Measurements from ENCODE around the gene FAM216B. TPM values are rescaled to one million over a fixed set of nuclear protein-coding genes. Genes with fewer than 3 reads are reported as not detected.

Gene FAM216B
- total and polyA plus RNA-seq, 2 donors (not counting 3 experiments of a cell fraction or from before 2014, with no cell fraction given), result not detected

GRCh38 chr13:42766016-42766415 lies 15.4 kb upstream of the FAM216B start:
- FAIRE-seq (no peak), DNase-seq (ENCODE audit: low read depth, low spot score) (no peak)
- Histone ChIP-seq H3K36me3 (ENCODE audit: control insufficient read depth in 2 of 2, extremely low read depth in 1 of 2, insufficient read depth in 2 of 2, low read length in 2 of 2) (no peaks in the 10 kb centered on the region), H3K27ac (ENCODE audit: insufficient read depth, low read depth, low read length) (no peak overlapping the region), H3K9ac (replicated peaks; ENCODE audit: extremely low read depth, insufficient read depth, low read length) (no peak overlapping the region), H2AFZ (ENCODE audit: low read depth, low read length) (no peak overlapping the region), H3K4me3 (replicated peaks in 1 of 3; ENCODE audit: insufficient read depth in 1 of 3, low read depth in 1 of 3, low read length in 3 of 3) (no peak overlapping the region), H3K4me2 (ENCODE audit: insufficient read depth, low read length) (no peak overlapping the region), H3K9me1 (replicated peaks; ENCODE audit: control insufficient read depth, extremely low read depth, insufficient read depth, low read length) (no peaks in the 10 kb centered on the region), H3K79me2 (ENCODE audit: control insufficient read depth, insufficient read depth, low read length) (no peaks in the 10 kb centered on the region), H3K9me3 (replicated peaks; ENCODE audit: control insufficient read depth, insufficient read depth, low read length) (no peaks in the 10 kb centered on the region), H3K27me3 (ENCODE audit: control insufficient read depth in 2 of 2, insufficient read depth in 2 of 2, low read length in 2 of 2) (no peaks in the 10 kb centered on the region), H4K20me1 (replicated peaks; ENCODE audit: control insufficient read depth, extremely low read depth, insufficient read depth, low read length) (no peaks in the 10 kb centered on the region), H3K4me1 (ENCODE audit: control insufficient read depth, extremely low read depth, insufficient read depth, low read length) (peaks cover 8% of the 10 kb centered on the region)
- intact Hi-C loops (cut with micrococcal nuclease), result no loop called here
- no peak for TF ChIP-seq CTCF (IDR thresholded peaks at IDR 0.05; ENCODE audit: extremely low read depth in 1 of 2, insufficient read depth in 1 of 2, low read depth in 1 of 2, low read length in 2 of 2)
- TF ChIP-seq JUN (IDR thresholded peaks at IDR 0.05; ENCODE audit: borderline replicate concordance, insufficient read depth, insufficient read length, low read depth), result no peak
- TF ChIP-seq MYC (IDR thresholded peaks at IDR 0.05; ENCODE audit: low read depth, low read length), result no peak
- TF ChIP-seq MAX (IDR thresholded peaks at IDR 0.05; ENCODE audit: insufficient read depth, insufficient read length), result no peak
- TF ChIP-seq FOS (IDR thresholded peaks at IDR 0.05; ENCODE audit: borderline replicate concordance, insufficient read depth, low read length), result no peak
- TF ChIP-seq POLR2AphosphoS5 (IDR thresholded peaks at IDR 0.05; ENCODE audit: insufficient read depth, low read depth, low read length), result no peak
- TF ChIP-seq EZH2 (IDR thresholded peaks at IDR 0.05; ENCODE audit: borderline replicate concordance, low read depth, low read length, severe bottlenecking), result no peak
- BruUV-seq (replicated peaks), result no TSS peak
- dilution Hi-C loops (cut with MboI; ENCODE audit: extremely low pct_ligation_motif_present, low sequenced_read_pairs), result no loop called here
- ChIA-PET CTCF (no interaction called here), POLR2A (no interaction called here)
